ENCODE data around the gene PARP4.
"Not testable (repeated sequence)": the region's sequence is repeated elsewhere in the genome, so short reads cannot be mapped to it uniquely, and the experiment has no call there.

PARP4 gene

GRCh38 chr13:24512197-24512907 lies at the start of gene PARP4:
PARP4 (minus strand) TSS chr13:24512778; CDS start chr13:24503776, 9,002 bp downstream.
- DNase-seq (ENCODE audit: low read depth) = peak; percentile 46

GRCh38 chr13:24560579-24561187 lies 48.1 kb upstream of the PARP4 start:
- not testable (repeated sequence) for DNase-seq (ENCODE audit: low read depth)

- not testable (repeated sequence) for DNase-seq (ENCODE audit: low read depth)
Observed at GRCh38 chr13:24559431-24560218, 47.0 kb upstream of the PARP4 start.

GRCh38 chr13:24557081-24557480 lies 44.5 kb upstream of the PARP4 start:
- no peak for DNase-seq (ENCODE audit: low read depth)

- DNase-seq (ENCODE audit: low read depth) = not testable (repeated sequence)
Observed at GRCh38 chr13:24553892-24554291, 41.3 kb upstream of the PARP4 start.

GRCh38 chr13:24541476-24542352 lies 29.1 kb upstream of the PARP4 start:
- not testable (repeated sequence) for DNase-seq (ENCODE audit: low read depth)

- no peak for DNase-seq (ENCODE audit: low read depth)
Observed at GRCh38 chr13:24541127-24541475, 28.5 kb upstream of the PARP4 start.

- no peak for DNase-seq (ENCODE audit: low read depth)
Observed at GRCh38 chr13:24540236-24541126, 27.9 kb upstream of the PARP4 start.

GRCh38 chr13:24539500-24540165 lies 27.1 kb upstream of the PARP4 start:
- DNase-seq (ENCODE audit: low read depth) = no peak

- DNase-seq (ENCODE audit: low read depth) = no peak
Observed at GRCh38 chr13:24529478-24529877, 16.9 kb upstream of the PARP4 start.

- DNase-seq (ENCODE audit: low read depth) = no peak
Observed at GRCh38 chr13:24528816-24529398, 16.3 kb upstream of the PARP4 start.

GRCh38 chr13:24527266-24527775 lies 14.7 kb upstream of the PARP4 start:
- no peak for DNase-seq (ENCODE audit: low read depth)

GRCh38 chr13:24520733-24521132 lies 8.2 kb upstream of the PARP4 start:
- DNase-seq (ENCODE audit: low read depth) = no peak

GRCh38 chr13:24516919-24517318 lies 4.3 kb upstream of the PARP4 start:
- DNase-seq (ENCODE audit: low read depth) = no peak

- DNase-seq (ENCODE audit: low read depth) = no peak
Observed at GRCh38 chr13:24512908-24513213, 283 bp upstream of the PARP4 start.

GRCh38 chr13:24511816-24512196 lies 772 bp downstream of the PARP4 start:
- no peak for DNase-seq (ENCODE audit: low read depth)

- DNase-seq (ENCODE audit: low read depth) = peak; percentile 51
Observed at GRCh38 chr13:24511019-24511815, 1.4 kb downstream of the PARP4 start.

- no peak for DNase-seq (ENCODE audit: low read depth)
Observed at GRCh38 chr13:24506698-24507335, 5.8 kb downstream of the PARP4 start.

GRCh38 chr13:24506283-24506682 lies 6.3 kb downstream of the PARP4 start:
- DNase-seq (ENCODE audit: low read depth) = not testable (repeated sequence)

Measured in activated T-cell treated with anti-CD3 and anti-CD28 coated beads for 24 hours (primary cell).